Cardiac muscle cell (in vitro differentiated cells and primary cell): ENCODE measurements around the gene GALNT10. TPM values are rescaled to one million over a fixed set of nuclear protein-coding genes. Genes with fewer than 3 reads are reported as not detected.
A peak's percentile ranks its signal among the peaks of the same experiment; 100 is the strongest.

Source experiments
- DNase-seq, 2 donors: peaks; one replicate each; pipeline versions ENCODE4 v3.0.0 to v3.0.0-alpha.2; 2010 to 2017; ENCODE audit warnings: low read depth in 1 of 2, low spot score in 1 of 2
- H3K27ac ChIP-seq: fragments of 200-600 bp; sonication (generic); 2 replicates; pipeline ENCODE4 v1.5.1; 2016
- H3K27me3 ChIP-seq: fragments of 200-600 bp; sonication (generic); 2 replicates; pipeline ENCODE4 v1.6.0; 2016; ENCODE audit warnings: control low read depth
- H3K36me3 ChIP-seq: fragments of 200-600 bp; sonication (generic); 2 replicates; pipeline ENCODE4 v1.5.1; 2016; ENCODE audit warnings: control low read depth
- H3K4me1 ChIP-seq: fragments of 200-600 bp; sonication (generic); 2 replicates; pipeline ENCODE4 v1.8.1; 2017; ENCODE audit warnings: low read depth, mild to moderate bottlenecking, mixed run types
- H3K4me3 ChIP-seq: fragments of 200-600 bp; sonication (generic); 2 replicates; pipeline ENCODE4 v1.5.1; 2016; ENCODE audit warnings: mild to moderate bottlenecking
- H3K9me3 ChIP-seq: fragments of 200-600 bp; sonication (generic); 2 replicates; pipeline ENCODE4 v1.5.1; 2017; ENCODE audit warnings: low read depth, mild to moderate bottlenecking, control low read depth
- CTCF ChIP-seq: IDR thresholded peaks from 2 replicates; pipeline ENCODE4 v1.5.1; 2012; ENCODE audit warnings: low read depth, mild to moderate bottlenecking, low read length
- polyA plus RNA-seq: library from polyadenylated mRNA; unstranded; fragments of >200 nt; fragmentation: Nextera tagmentation; extraction: Ambion mirVana; gene quantifications from 2 replicates; pipeline ENCODE4 v1.2.1, GENCODE V29; 2016
- total RNA-seq: library from RNA; depleted of rRNA; stranded (reverse); fragments of >200 nt; gene quantifications from 2 replicates; pipeline ENCODE4 v1.2.3, GENCODE V29; 2016

The GALNT10 gene
- total and polyA plus RNA-seq, 2 experiments from 2014 or later, result 8.2 TPM

GRCh38 chr5:154202379-154203260, 12.1 kb downstream of the GALNT10 start:
- TF ChIP-seq CTCF, result no peak
- H3K27me3 ChIP-seq, result no peaks in the 10 kb centered on the region
- no peak for DNase-seq
- H3K4me3 ChIP-seq, result no peak overlapping the region
- no peaks in the 10 kb centered on the region for H3K36me3 ChIP-seq
- no peak overlapping the region for H3K27ac ChIP-seq
- H3K4me1 ChIP-seq, result peaks cover 5% of the 10 kb centered on the region
- H3K9me3 ChIP-seq, result no peaks in the 10 kb centered on the region

GRCh38 chr5:154203798-154204578, 13.5 kb downstream of the GALNT10 start:
- Histone ChIP-seq H3K27ac (no peak overlapping the region), H3K4me3 (no peak overlapping the region), H3K27me3 (no peaks in the 10 kb centered on the region), H3K36me3 (no peaks in the 10 kb centered on the region), H3K4me1 (no peaks in the 10 kb centered on the region), H3K9me3 (no peaks in the 10 kb centered on the region)
- DNase-seq, result no peak
- TF ChIP-seq CTCF, result no peak

GRCh38 chr5:154205441-154206117, 15.0 kb downstream of the GALNT10 start:
- no peaks in the 10 kb centered on the region for H3K36me3 ChIP-seq
- no peak for TF ChIP-seq CTCF
- H3K4me1 ChIP-seq, result no peaks in the 10 kb centered on the region
- H3K9me3 ChIP-seq, result no peaks in the 10 kb centered on the region
- peak in 1 of 2 donors; percentile 55 for DNase-seq
- no peaks in the 10 kb centered on the region for H3K27me3 ChIP-seq
- H3K4me3 ChIP-seq, result no peak overlapping the region
- no peak overlapping the region for H3K27ac ChIP-seq

- H3K27ac ChIP-seq, result no peak overlapping the region
- no peak for TF ChIP-seq CTCF
- no peaks in the 10 kb centered on the region for H3K27me3 ChIP-seq
- H3K36me3 ChIP-seq, result no peaks in the 10 kb centered on the region
- H3K9me3 ChIP-seq, result no peaks in the 10 kb centered on the region
- H3K4me3 ChIP-seq, result no peak overlapping the region
- no peaks in the 10 kb centered on the region for H3K4me1 ChIP-seq
- no peak for DNase-seq
Observed at GRCh38 chr5:154206311-154206710, 15.8 kb downstream of the GALNT10 start.

- TF ChIP-seq CTCF, result no peak
- no peaks in the 10 kb centered on the region for H3K36me3 ChIP-seq
- no peaks in the 10 kb centered on the region for H3K27me3 ChIP-seq
- DNase-seq, result no peak
- H3K4me3 ChIP-seq, result no peak overlapping the region
- H3K9me3 ChIP-seq, result no peaks in the 10 kb centered on the region
- H3K27ac ChIP-seq, result no peak overlapping the region
- H3K4me1 ChIP-seq, result no peaks in the 10 kb centered on the region
Observed at GRCh38 chr5:154207204-154207603, 16.7 kb downstream of the GALNT10 start.
